ENCODE results near the gene DAPK1.

DAPK1 gene

DNA sequence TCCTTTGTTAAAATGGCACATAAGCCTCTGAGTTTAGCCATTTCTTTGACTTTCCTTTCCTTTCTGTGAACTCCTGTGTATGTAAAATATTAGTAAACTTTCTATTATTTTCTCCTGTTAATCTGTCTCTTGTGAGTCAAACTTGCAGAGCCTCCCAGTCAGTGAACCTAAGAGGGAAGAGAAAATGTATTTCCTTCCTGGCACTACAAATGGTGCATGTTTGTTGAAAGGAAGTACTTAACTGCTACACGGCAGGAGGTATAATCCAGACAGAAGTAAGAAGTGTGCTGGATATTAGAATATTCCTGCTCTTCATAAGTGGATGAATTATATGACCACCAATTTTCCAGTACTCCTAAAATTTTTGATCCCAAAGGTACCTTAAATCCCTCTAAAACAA lies 251.2 kb downstream of the DAPK1 start:
- no peak for DNase-seq
- TF ChIP-seq GATA1 (IDR thresholded peaks at IDR 0.05; ENCODE audit: low read depth, low read length) = no peak
- no peak for TF ChIP-seq POLR2A (IDR thresholded peaks at IDR 0.05; ENCODE audit: low read length)

DNA sequence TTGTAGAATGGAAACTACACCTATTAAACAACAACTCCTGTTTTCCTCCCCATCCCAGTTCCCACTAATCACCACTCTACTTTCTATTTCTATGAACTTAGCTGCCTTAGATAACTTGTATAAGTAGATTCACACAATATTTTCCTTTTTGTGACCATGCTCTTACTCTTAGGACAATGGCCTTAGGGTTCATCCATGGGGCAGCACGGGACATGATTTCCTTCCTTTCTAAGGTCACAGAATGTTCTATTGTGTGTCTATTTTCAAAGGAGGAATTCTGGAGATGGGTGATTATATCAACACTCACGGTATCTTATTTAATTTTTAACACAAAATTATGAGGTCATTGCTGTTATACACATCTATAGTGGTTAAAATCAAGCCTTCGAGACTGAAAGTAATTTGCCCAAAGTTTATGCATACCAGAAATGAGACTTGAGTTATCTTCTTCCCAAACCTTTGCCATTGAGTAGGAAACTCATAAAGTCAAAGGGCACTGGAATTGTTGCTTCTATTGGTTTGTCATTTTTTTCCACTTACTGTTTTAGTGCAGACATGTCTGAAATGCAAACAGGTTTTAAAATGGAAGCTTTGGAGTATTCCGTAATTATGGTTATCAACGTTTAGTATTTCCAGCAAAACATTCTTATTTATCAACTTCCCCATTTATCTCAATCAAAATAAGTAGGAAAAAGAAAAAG lies 251.8 kb downstream of the DAPK1 start:
- TF ChIP-seq POLR2A (IDR thresholded peaks at IDR 0.05; ENCODE audit: low read length) (no peak), GATA1 (IDR thresholded peaks at IDR 0.05; ENCODE audit: low read depth, low read length) (no peak)

DNA sequence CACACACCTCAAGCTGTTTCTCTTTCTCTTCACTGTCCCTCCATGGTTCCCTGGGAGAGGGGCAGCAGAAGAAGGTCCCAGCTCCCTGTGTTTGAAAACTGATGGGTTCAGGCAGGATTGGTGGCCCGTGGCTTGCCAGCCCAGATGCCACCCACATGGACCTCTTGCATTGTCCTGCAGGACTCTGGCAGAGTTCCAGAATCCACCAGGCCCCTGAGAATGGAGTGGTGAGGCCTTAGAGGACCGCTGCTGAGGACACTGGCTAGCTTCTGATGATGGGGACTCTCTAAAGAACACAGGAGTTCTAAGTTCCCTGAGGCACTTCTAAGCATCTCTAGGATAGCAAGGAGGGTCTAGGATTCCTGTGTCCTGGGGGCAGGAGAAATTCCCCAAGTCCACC lies 253.1 kb downstream of the DAPK1 start:
- DNase-seq = no peak
- TF ChIP-seq GATA1 (IDR thresholded peaks at IDR 0.05; ENCODE audit: low read depth, low read length) = no peak
- TF ChIP-seq POLR2A (IDR thresholded peaks at IDR 0.05; ENCODE audit: low read length) = no peak

More for the DNA sequence above, 251.8 kb downstream of the DAPK1 start:
- no peak for DNase-seq

DNA sequence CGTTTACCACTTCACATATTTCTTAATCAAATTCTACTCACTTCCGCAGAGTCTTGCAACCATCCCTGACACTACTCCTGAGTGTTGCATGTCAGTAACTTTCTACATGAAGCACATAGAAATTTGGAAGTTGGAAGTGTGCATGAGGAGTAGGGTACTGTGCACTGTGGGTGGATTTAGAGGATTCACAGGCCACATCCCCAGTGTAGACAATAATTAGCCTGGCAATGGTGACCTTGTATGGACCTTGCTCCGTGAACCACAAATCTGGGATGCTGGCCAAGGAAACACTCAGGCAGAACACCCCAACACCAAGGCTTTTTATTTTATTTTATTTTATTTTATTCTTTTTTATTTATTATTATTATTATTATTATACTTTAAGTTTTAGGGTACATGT lies 253.8 kb downstream of the DAPK1 start:
- DNase-seq = no peak
- TF ChIP-seq POLR2A (IDR thresholded peaks at IDR 0.05; ENCODE audit: low read length) (no peak), GATA1 (IDR thresholded peaks at IDR 0.05; ENCODE audit: low read depth, low read length) (no peak)

DNA sequence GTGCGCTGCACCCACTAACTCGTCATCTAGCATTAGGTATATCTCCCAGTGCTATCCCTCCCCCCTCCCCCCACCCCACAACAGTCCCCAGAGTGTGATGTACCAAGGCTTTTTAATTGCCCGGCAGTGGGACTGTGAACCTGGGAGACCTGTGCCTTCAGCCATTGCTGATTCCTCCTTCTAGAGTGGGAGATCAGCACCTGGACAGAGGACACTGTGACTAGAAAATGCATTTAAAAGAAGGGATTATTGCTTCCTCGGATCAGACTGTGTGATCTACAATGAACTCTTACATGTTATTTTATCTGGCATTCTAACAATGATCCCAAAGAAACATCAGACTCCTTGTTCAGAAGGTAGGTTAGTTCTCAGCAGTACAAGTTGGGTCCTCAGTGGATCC lies 254.2 kb downstream of the DAPK1 start:
- DNase-seq = no peak
- TF ChIP-seq GATA1 (IDR thresholded peaks at IDR 0.05; ENCODE audit: low read depth, low read length) (no peak), POLR2A (IDR thresholded peaks at IDR 0.05; ENCODE audit: low read length) (no peak)

DNA sequence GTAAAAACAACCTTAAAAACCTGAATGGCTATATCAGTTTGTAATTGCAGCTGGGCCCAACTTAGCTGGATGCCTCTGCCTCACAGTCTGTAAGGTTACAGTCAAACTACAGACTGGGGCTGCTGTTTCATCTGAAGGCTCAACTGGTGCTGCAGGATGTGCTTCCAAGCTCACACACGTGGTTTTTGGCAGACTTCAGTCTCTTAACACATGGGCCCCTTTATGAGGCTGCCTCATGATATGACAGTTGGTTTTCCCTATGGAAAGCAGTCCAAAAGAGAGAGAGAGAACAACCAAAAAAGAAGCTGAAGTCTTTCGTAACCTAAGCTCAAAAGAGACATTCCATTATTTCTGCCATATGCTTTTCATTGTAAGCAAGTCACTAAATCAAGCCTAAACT lies 255.6 kb downstream of the DAPK1 start:
- TF ChIP-seq POLR2A (IDR thresholded peaks at IDR 0.05; ENCODE audit: low read length) (no peak), GATA1 (IDR thresholded peaks at IDR 0.05; ENCODE audit: low read depth, low read length) (no peak)
- DNase-seq = peak; percentile 26 to 43

Data from erythroblast (primary cell).